Fibroblast of pulmonary artery (primary cell): ENCODE data around the gene GFRA1.

Experiments
- DNase-seq: peaks from one replicate; pipeline ENCODE4 v3.0.0-alpha.2; 2010; ENCODE audit warnings: low read depth
- H3K4me3 ChIP-seq: replicated peaks from 2 replicates; pipeline ENCODE4 v1.5.1; 2011; ENCODE audit warnings: low read depth, mild to moderate bottlenecking, control low read depth, low read length, moderate library complexity
- CTCF ChIP-seq: IDR thresholded peaks from 2 replicates; pipeline ENCODE4 v1.5.1; 2011; ENCODE audit warnings: mild to moderate bottlenecking, control low read depth, low read length, inconsistent platforms; ENCODE audit errors: missing control alignments

Gene GFRA1

DNA sequence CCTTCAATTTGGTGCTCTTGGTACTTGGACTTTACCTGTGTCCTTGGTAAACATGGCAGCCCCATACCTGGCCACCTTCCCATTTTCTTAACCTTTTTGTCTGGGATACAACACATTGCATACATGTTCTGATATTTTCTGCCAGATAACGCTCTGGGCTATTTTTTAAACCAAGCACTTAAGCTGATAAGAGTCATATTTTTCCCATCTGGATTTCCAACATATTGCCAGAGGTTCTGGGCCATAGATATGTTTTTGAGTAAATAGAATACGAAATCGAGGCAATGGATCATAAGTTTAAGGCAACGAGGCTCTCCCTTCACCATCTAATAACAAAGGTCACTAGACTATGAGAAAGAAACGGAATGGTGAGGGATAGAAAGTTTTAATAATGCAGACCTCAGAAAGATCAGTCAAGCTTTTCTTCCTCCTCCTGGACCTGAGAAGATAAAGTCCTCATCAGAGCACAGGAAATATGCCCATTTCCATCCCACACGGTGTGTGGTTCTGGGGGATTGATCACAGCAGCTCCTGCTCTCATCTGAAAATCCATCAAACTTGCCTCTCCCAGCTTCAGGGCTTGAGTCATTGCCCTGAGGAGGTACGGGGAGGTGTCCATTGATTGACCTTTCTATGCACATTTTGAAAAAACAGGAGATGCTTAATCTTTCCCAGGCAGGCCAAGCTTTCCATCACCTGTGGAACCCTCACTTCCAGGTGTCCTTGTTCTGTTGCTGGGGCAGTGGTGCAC, 257.2 kb downstream of the GFRA1 start:
- no peak for DNase-seq
- H3K4me3 ChIP-seq: no peak overlapping the region
- TF ChIP-seq CTCF: no peak

DNA sequence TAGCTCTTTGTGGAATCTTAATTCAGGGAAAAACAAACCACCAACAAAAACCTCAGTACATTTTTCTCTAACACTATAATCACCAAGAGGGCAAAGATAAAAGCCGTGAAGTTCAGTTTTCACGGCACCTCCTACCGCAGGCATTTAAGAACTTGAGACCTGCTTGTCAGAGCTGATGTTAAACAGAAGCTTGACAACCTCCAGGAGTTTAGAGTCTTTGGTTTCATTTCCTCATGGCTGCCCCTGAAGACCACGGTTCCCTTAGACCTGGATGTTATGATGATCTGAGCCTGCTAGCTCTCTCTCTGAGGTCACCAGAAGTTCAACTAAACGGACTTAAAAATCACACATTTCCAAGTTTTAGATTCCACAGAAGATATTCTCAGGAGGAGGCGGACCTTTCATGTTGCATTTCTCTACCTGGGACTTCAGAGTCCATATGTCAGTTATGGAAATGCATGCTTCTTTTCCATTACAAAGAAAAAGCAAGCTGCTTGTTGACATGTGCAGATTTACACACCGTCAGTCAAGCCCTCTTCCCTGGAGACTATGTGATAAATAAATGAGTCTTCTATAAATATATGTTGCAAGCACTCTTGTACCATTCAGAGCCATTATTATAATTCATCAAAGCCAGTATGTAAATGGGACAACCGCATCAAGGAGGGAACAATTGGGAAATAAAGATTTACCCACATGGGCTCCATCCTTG, 258.0 kb downstream of the GFRA1 start:
- DNase-seq: no peak
- TF ChIP-seq CTCF: no peak
- H3K4me3 ChIP-seq: no peak overlapping the region

- DNase-seq: no peak
- no peak for TF ChIP-seq CTCF
- no peak overlapping the region for H3K4me3 ChIP-seq
These were observed 258.7 kb downstream of the GFRA1 start for GRCh38 chr10:116014326-116014725.

DNA sequence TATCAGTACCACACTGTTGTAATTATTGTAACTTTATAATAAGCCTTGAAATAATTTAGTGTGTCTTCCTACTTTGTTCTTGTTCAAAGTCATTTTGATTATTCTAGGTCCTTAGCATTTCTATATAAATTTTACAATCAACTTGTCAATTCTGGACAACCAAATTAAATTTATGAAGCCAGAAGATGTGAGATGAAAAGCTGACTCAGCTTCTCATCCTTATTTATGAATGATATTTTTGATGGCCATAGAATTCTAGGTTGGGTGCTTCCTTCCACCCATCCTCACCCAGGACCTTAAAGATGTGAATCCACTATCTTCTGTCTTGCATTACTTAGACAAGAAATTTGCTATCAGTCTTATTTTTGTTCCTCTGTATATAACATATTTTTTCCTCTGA, 261.1 kb downstream of the GFRA1 start:
- H3K4me3 ChIP-seq: no peak overlapping the region
- no peak for DNase-seq
- no peak for TF ChIP-seq CTCF

DNA sequence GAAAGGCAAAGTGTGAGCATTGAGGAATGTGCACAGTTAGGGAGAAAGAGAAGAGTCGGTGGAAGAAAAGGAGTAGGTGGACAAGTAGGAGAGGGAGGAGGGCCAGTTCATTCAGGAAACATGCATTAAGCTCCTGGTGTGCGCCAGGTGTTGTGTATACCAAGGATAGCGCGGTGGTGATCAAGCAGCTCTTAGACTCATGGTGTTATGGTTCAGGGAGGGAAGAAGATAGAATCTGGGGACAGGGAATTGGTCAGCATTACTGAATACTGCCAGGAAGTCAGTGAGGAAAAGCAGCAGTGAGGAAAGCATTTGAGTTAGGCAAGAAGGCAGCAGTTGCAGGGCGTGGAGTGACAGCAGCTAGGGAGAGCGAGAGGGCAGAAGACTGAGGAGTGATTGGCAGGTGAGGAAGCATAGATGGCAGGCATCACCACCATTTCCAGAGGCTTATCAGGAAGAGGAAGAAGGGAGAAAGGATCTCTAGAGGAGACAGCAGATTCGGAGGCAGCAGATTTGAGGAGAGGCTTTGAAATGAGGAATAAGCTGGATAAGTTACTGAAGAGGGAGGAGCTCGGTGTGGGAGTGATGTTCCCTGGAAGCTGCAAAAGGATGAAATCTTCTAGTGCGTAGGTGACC, 265.6 kb downstream of the GFRA1 start:
- TF ChIP-seq CTCF: no peak
- DNase-seq: no peak
- H3K4me3 ChIP-seq: no peak overlapping the region
